ENCODE results near the gene DNAH14.

DNAH14 gene

GRCh38 chr1:225446981-225447615 is 517.6 kb downstream of the DNAH14 start:
- DNase-seq (ENCODE audit: low spot score), result no peak
- no peak overlapping the region for H4K91ac ChIP-seq (ENCODE audit: low read depth, low read length, poor library complexity)
- no peak overlapping the region for H3K4me2 ChIP-seq (ENCODE audit: insufficient read depth, low read length, poor library complexity, severe bottlenecking)
- H3K79me1 ChIP-seq (ENCODE audit: low read depth, low read length), result peaks cover 2% of the 10 kb centered on the region
- no CpG with 5 or more reads among the region's 9 CpGs for WGBS, 2 donors (ENCODE audit: extremely low coverage in 2 of 2, insufficient read length in 2 of 2, insufficient replicate concordance in 1 of 2)
- H3K4me3 ChIP-seq (ENCODE audit: low read length in 2 of 2), result no peak overlapping the region
- peak overlapping the region; percentile 4 for H2AK5ac ChIP-seq (ENCODE audit: low read depth, low read length)
- H3K27ac ChIP-seq (replicated peaks; ENCODE audit: low read length), result no peak overlapping the region
- H2BK5ac ChIP-seq (ENCODE audit: low read length), result no peak overlapping the region
- no peak overlapping the region for H3K23ac ChIP-seq (ENCODE audit: low read depth, low read length, poor library complexity)
- no peaks in the 10 kb centered on the region for H3K36me3 ChIP-seq (replicated peaks in 1 of 2; ENCODE audit: control insufficient read depth in 2 of 2, insufficient read depth in 2 of 2, low read length in 2 of 2)
- H3K27me3 ChIP-seq (ENCODE audit: control insufficient read depth in 3 of 3, insufficient read depth in 3 of 3, low read depth in 1 of 3, low read length in 3 of 3), result peaks cover 0 to 2% (median 0%) of the 10 kb centered on the region in 3 experiments
- no peak overlapping the region for H3K9ac ChIP-seq (ENCODE audit: low read depth, low read length, poor library complexity)
- peak overlapping the region; percentile 27 for H2AFZ ChIP-seq (ENCODE audit: low read length)
- H4K8ac ChIP-seq (ENCODE audit: low read depth, low read length), result no peak overlapping the region
- H2BK12ac ChIP-seq (ENCODE audit: low read length), result no peak overlapping the region
- peak overlapping the region; percentile 60 for H3K4ac ChIP-seq (ENCODE audit: low read length)
- H3K14ac ChIP-seq (ENCODE audit: low read length), result no peak overlapping the region
- H3K9me3 ChIP-seq (replicated peaks in 1 of 2; ENCODE audit: control insufficient read depth in 2 of 2, insufficient read depth in 1 of 2, low read depth in 1 of 2, low read length in 2 of 2), result peaks cover 0 to 2% of the 10 kb centered on the region in 2 donors
- no peak overlapping the region for H2BK120ac ChIP-seq (ENCODE audit: low read depth, low read length)
- peaks cover 3 to 15% of the 10 kb centered on the region in 2 donors for H3K4me1 ChIP-seq (ENCODE audit: control insufficient read depth in 2 of 2, insufficient read depth in 1 of 2, low read depth in 1 of 2, low read length in 2 of 2)
- H2BK15ac ChIP-seq (ENCODE audit: low read length), result peak overlapping the region; percentile 28
- peak overlapping the region; percentile 38 for H3K18ac ChIP-seq (ENCODE audit: low read length)

- Histone ChIP-seq H3K18ac (ENCODE audit: low read length) (peak overlapping the region; percentile 38), H3K9ac (ENCODE audit: low read depth, low read length, poor library complexity) (no peak overlapping the region), H3K4me2 (ENCODE audit: insufficient read depth, low read length, poor library complexity, severe bottlenecking) (no peak overlapping the region), H3K27me3 (ENCODE audit: control insufficient read depth in 3 of 3, insufficient read depth in 3 of 3, low read depth in 1 of 3, low read length in 3 of 3) (peaks cover 0 to 2% (median 0%) of the 10 kb centered on the region in 3 experiments), H3K9me3 (replicated peaks in 1 of 2; ENCODE audit: control insufficient read depth in 2 of 2, insufficient read depth in 1 of 2, low read depth in 1 of 2, low read length in 2 of 2) (peaks cover 0 to 2% of the 10 kb centered on the region in 2 donors), H3K79me1 (ENCODE audit: low read depth, low read length) (peaks cover 2% of the 10 kb centered on the region), H3K27ac (replicated peaks; ENCODE audit: low read length) (no peak overlapping the region), H2BK5ac (ENCODE audit: low read length) (no peak overlapping the region), H3K4ac (ENCODE audit: low read length) (no peak overlapping the region), H4K91ac (ENCODE audit: low read depth, low read length, poor library complexity) (no peak overlapping the region), H2BK12ac (ENCODE audit: low read length) (no peak overlapping the region), H2BK15ac (ENCODE audit: low read length) (peak overlapping the region; percentile 28), H3K4me3 (ENCODE audit: low read length in 2 of 2) (no peak overlapping the region), H2BK120ac (ENCODE audit: low read depth, low read length) (no peak overlapping the region), H4K8ac (ENCODE audit: low read depth, low read length) (no peak overlapping the region), H3K23ac (ENCODE audit: low read depth, low read length, poor library complexity) (no peak overlapping the region), H2AK5ac (ENCODE audit: low read depth, low read length) (peak overlapping the region; percentile 4), H2AFZ (ENCODE audit: low read length) (peak overlapping the region; percentile 18), H3K4me1 (ENCODE audit: control insufficient read depth in 2 of 2, insufficient read depth in 1 of 2, low read depth in 1 of 2, low read length in 2 of 2) (peaks cover 3 to 15% of the 10 kb centered on the region in 2 donors), H3K14ac (ENCODE audit: low read length) (no peak overlapping the region), H3K36me3 (replicated peaks in 1 of 2; ENCODE audit: control insufficient read depth in 2 of 2, insufficient read depth in 2 of 2, low read length in 2 of 2) (no peaks in the 10 kb centered on the region)
- no peak for DNase-seq (ENCODE audit: low spot score)
- no CpG with 5 or more reads among the region's 8 CpGs for WGBS, 2 donors (ENCODE audit: extremely low coverage in 2 of 2, insufficient read length in 2 of 2, insufficient replicate concordance in 1 of 2)
These were observed 518.2 kb downstream of the DNAH14 start for GRCh38 chr1:225447650-225448089.

GRCh38 chr1:225448146-225448805 is 518.8 kb downstream of the DNAH14 start:
- peaks cover 0 to 2% (median 0%) of the 10 kb centered on the region in 3 experiments for H3K27me3 ChIP-seq (ENCODE audit: control insufficient read depth in 3 of 3, insufficient read depth in 3 of 3, low read depth in 1 of 3, low read length in 3 of 3)
- no peak overlapping the region for H4K91ac ChIP-seq (ENCODE audit: low read depth, low read length, poor library complexity)
- H2BK120ac ChIP-seq (ENCODE audit: low read depth, low read length), result no peak overlapping the region
- no peak for DNase-seq (ENCODE audit: low spot score)
- H3K4me2 ChIP-seq (ENCODE audit: insufficient read depth, low read length, poor library complexity, severe bottlenecking), result no peak overlapping the region
- H3K9ac ChIP-seq (ENCODE audit: low read depth, low read length, poor library complexity), result no peak overlapping the region
- H3K9me3 ChIP-seq (replicated peaks in 1 of 2; ENCODE audit: control insufficient read depth in 2 of 2, insufficient read depth in 1 of 2, low read depth in 1 of 2, low read length in 2 of 2), result peaks cover 0 to 2% of the 10 kb centered on the region in 2 donors
- no CpG with 5 or more reads among the region's 9 CpGs for WGBS, 2 donors (ENCODE audit: extremely low coverage in 2 of 2, insufficient read length in 2 of 2, insufficient replicate concordance in 1 of 2)
- no peak overlapping the region for H3K4ac ChIP-seq (ENCODE audit: low read length)
- no peak overlapping the region for H2AK5ac ChIP-seq (ENCODE audit: low read depth, low read length)
- no peak overlapping the region for H2BK15ac ChIP-seq (ENCODE audit: low read length)
- peaks cover 2% of the 10 kb centered on the region for H3K79me1 ChIP-seq (ENCODE audit: low read depth, low read length)
- H3K4me1 ChIP-seq (ENCODE audit: control insufficient read depth in 2 of 2, insufficient read depth in 1 of 2, low read depth in 1 of 2, low read length in 2 of 2), result peaks cover 3 to 15% of the 10 kb centered on the region in 2 donors
- H3K36me3 ChIP-seq (replicated peaks in 1 of 2; ENCODE audit: control insufficient read depth in 2 of 2, insufficient read depth in 2 of 2, low read length in 2 of 2), result no peaks in the 10 kb centered on the region
- H3K18ac ChIP-seq (ENCODE audit: low read length), result peak overlapping the region; percentile 22
- H3K27ac ChIP-seq (replicated peaks; ENCODE audit: low read length), result no peak overlapping the region
- H2BK12ac ChIP-seq (ENCODE audit: low read length), result no peak overlapping the region
- H3K23ac ChIP-seq (ENCODE audit: low read depth, low read length, poor library complexity), result no peak overlapping the region
- no peak overlapping the region for H3K4me3 ChIP-seq (ENCODE audit: low read length in 2 of 2)
- H4K8ac ChIP-seq (ENCODE audit: low read depth, low read length), result no peak overlapping the region
- H2AFZ ChIP-seq (ENCODE audit: low read length), result peak overlapping the region; percentile 18
- no peak overlapping the region for H3K14ac ChIP-seq (ENCODE audit: low read length)
- H2BK5ac ChIP-seq (ENCODE audit: low read length), result no peak overlapping the region

Measured in neuronal stem cell (in vitro differentiated cells).